HEK293 (cell line): ENCODE results near the gene SIL1.

Source experiments
- CTCF ChIA-PET: fragments of 350-600 bp; formaldehyde crosslinking; extraction: SDS; loops from one replicate; lab custom pipeline; 2021; ENCODE audit warnings: antibody characterized with exemption; lab: Yijun Ruan, JAX
- POLR2A ChIA-PET: fragments of 300-600 bp; formaldehyde crosslinking; extraction: SDS; loops from one replicate; lab custom pipeline; 2020; ENCODE audit warnings: antibody characterized with exemption, inconsistent platforms; lab: Yijun Ruan, JAX
- H3K27ac ChIP-seq: fragments of 200-500 bp; sonication (Bioruptor generic); 2 replicates; pipeline ENCODE4 v1.5.1; 2014; ENCODE audit warnings: low read depth, low read length, control low read depth, inconsistent platforms; ENCODE audit errors: extremely low read depth
- H3K36me3 ChIP-seq, 2 experiments: fragments of 200-500 bp in 1 of 2; sonication (Bioruptor generic) in 1 of 2; 1 replicate in 1 of 2; 2 replicates in 1 of 2; pipeline ENCODE4 v1.5.1; 2014 to 2017; ENCODE audit warnings: inconsistent platforms in 2 of 2, low read length in 2 of 2; ENCODE audit not compliant: control insufficient read depth in 2 of 2, insufficient read depth in 1 of 2
- H3K4me1 ChIP-seq: fragments of 200-500 bp; sonication (Bioruptor generic); 2 replicates; pipeline ENCODE4 v1.5.1; 2014; ENCODE audit warnings: mild to moderate bottlenecking, low read length, inconsistent platforms; ENCODE audit not compliant: control insufficient read depth, insufficient read depth
- H3K4me3 ChIP-seq: 2 replicates; pipeline ENCODE4 v1.5.1; 2011; ENCODE audit warnings: low read depth, mild to moderate bottlenecking, control low read depth, low read length, moderate library complexity
- H3K9me3 ChIP-seq: fragments of 200-500 bp; sonication (Bioruptor generic); 2 replicates; pipeline ENCODE4 v1.5.1; 2014; ENCODE audit warnings: low read depth, low read length, inconsistent platforms; ENCODE audit not compliant: control insufficient read depth, insufficient read depth
- KLF17 ChIP-seq: fragments of 450-650 bp; formaldehyde crosslinking; IDR thresholded peaks from 2 replicates; pipeline ENCODE4 v1.5.1; 2016; ENCODE audit warnings: missing biosample characterization, missing genetic modification characterization
- TSHZ1 ChIP-seq: fragments of 450-650 bp; formaldehyde crosslinking; IDR thresholded peaks from 2 replicates; pipeline ENCODE4 v1.5.1; 2016; ENCODE audit warnings: missing biosample characterization, missing genetic modification characterization, borderline replicate concordance
- ZNF10 ChIP-seq: fragments of 450-650 bp; formaldehyde crosslinking; IDR thresholded peaks from 2 replicates; pipeline ENCODE4 v1.5.1; 2017; ENCODE audit warnings: missing biosample characterization, missing genetic modification characterization
- ZNF114 ChIP-seq: fragments of 450-650 bp; formaldehyde crosslinking; IDR thresholded peaks from 2 replicates; pipeline ENCODE4 v1.5.0; 2017; ENCODE audit warnings: missing biosample characterization, missing genetic modification characterization
- ZNF138 ChIP-seq: fragments of 450-650 bp; formaldehyde crosslinking; IDR thresholded peaks from 2 replicates; pipeline ENCODE4 v1.5.1; 2016; ENCODE audit warnings: missing biosample characterization, missing genetic modification characterization, borderline replicate concordance
- ZNF211 ChIP-seq: fragments of 450-650 bp; formaldehyde crosslinking; IDR thresholded peaks from 2 replicates; pipeline ENCODE4 v1.5.1; 2016; ENCODE audit warnings: low read depth, missing biosample characterization, missing genetic modification characterization
- ZNF223 ChIP-seq: fragments of 450-650 bp; formaldehyde crosslinking; IDR thresholded peaks from 2 replicates; pipeline ENCODE4 v1.5.1; 2016; ENCODE audit warnings: missing biosample characterization, missing genetic modification characterization
- ZNF366 ChIP-seq: fragments of 450-650 bp; formaldehyde crosslinking; conservative IDR thresholded peaks from 2 replicates; pipeline ENCODE4 v1.5.1; 2016; ENCODE audit warnings: missing biosample characterization, missing genetic modification characterization
- ZNF473 ChIP-seq: fragments of 450-650 bp; formaldehyde crosslinking; IDR thresholded peaks from 2 replicates; pipeline ENCODE4 v1.5.1; 2017; ENCODE audit warnings: missing biosample characterization, missing genetic modification characterization
- ZNF560 ChIP-seq: fragments of 450-650 bp; formaldehyde crosslinking; IDR thresholded peaks from 2 replicates; pipeline ENCODE4 v1.5.1; 2017; ENCODE audit warnings: missing biosample characterization, missing genetic modification characterization, borderline replicate concordance
- ZNF571 ChIP-seq: fragments of 450-650 bp; formaldehyde crosslinking; IDR thresholded peaks from 2 replicates; pipeline ENCODE4 v1.5.0; 2017; ENCODE audit warnings: missing biosample characterization, missing genetic modification characterization
- ZNF600 ChIP-seq: fragments of 450-650 bp; formaldehyde crosslinking; IDR thresholded peaks from 2 replicates; pipeline ENCODE4 v1.5.1; 2016; ENCODE audit warnings: missing biosample characterization, missing genetic modification characterization
- ZNF626 ChIP-seq: fragments of 450-650 bp; sonication (Bioruptor Pico); formaldehyde crosslinking; IDR thresholded peaks from 2 replicates; pipeline ENCODE4 v1.5.1; 2018; ENCODE audit warnings: missing biosample characterization, missing genetic modification characterization, inconsistent platforms
- ZNF747 ChIP-seq: fragments of 450-650 bp; formaldehyde crosslinking; IDR thresholded peaks from 2 replicates; pipeline ENCODE4 v1.5.1; 2016; ENCODE audit warnings: missing biosample characterization, missing genetic modification characterization
- ZSCAN18 ChIP-seq: fragments of 450-650 bp; formaldehyde crosslinking; IDR thresholded peaks from 2 replicates; pipeline ENCODE4 v1.5.1; 2016; ENCODE audit warnings: missing biosample characterization, missing genetic modification characterization
- ZSCAN30 ChIP-seq: fragments of 450-650 bp; IDR thresholded peaks from 2 replicates; pipeline ENCODE4 v1.5.1; 2018; ENCODE audit warnings: missing biosample characterization, mild to moderate bottlenecking, missing genetic modification characterization, moderate library complexity
- ZSCAN5A ChIP-seq: fragments of 450-650 bp; formaldehyde crosslinking; IDR thresholded peaks from 2 replicates; pipeline ENCODE4 v1.5.1; 2016; ENCODE audit warnings: missing biosample characterization, missing genetic modification characterization
- TF ChIP-seq, protein P1 (sequence below): fragments of 450-650 bp; IDR thresholded peaks from 2 replicates; pipeline ENCODE4 v1.5.1; 2018; ENCODE audit warnings: missing biosample characterization, missing genetic modification characterization
- TF ChIP-seq, protein P2 (sequence below): fragments of 450-650 bp; formaldehyde crosslinking; IDR thresholded peaks from 2 replicates; pipeline ENCODE4 v1.5.1; 2016; ENCODE audit warnings: missing biosample characterization, missing genetic modification characterization

Gene SIL1

DNA sequence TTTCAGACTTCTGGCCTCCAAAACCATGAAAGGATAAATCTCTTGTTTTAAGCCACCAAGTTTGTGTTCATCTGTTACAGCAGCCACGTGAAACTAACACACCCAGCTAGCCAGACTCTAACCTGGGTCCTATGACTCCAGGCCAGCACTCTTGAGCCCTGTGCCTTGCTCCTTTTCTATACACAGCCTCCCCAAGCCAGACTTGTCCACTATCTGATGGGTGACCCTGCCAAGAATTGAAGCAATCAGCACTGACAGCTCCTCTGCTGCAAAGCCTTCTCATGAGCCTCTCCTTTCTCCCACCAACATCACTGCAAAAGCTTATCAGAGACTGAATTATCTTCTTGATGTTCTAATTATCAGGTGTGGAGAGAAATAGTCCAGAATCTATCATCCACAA, 41.4 kb downstream of the SIL1 start:
- CTCF ChIA-PET, result interaction anchor here (0.9 to 2.0 kb wide), 2 partner anchors 10 to 37 kb away, joined by 3 to 4 read pairs; no protein-coding TSS in a partner anchor
- H3K4me3 ChIP-seq, result no peak overlapping the region
- H3K9me3 ChIP-seq, result no peaks in the 10 kb centered on the region
- no peak overlapping the region for H3K27ac ChIP-seq
- POLR2A ChIA-PET, result interaction anchor here (1.3 kb wide), 1 partner anchor 41 kb away, joined by 3 read pairs; the partner anchor contains the start of gene SIL1
- TF ChIP-seq ZNF600 (tag by site-specific recombination) (no peak), ZNF473 (no peak), ZNF560 (tag by site-specific recombination) (no peak), ZNF223 (no peak), ZNF366 (tag by site-specific recombination) (no peak), TSHZ1 (tag by site-specific recombination) (no peak), ZSCAN5A (no peak), ZNF571 (tag by site-specific recombination) (no peak), ZSCAN30 (tag by site-specific recombination) (no peak), ZNF10 (tag by site-specific recombination) (no peak), KLF17 (tag by site-specific recombination) (no peak), ZNF138 (no peak), ZNF211 (tag by site-specific recombination) (no peak), ZNF114 (no peak), ZNF626 (no peak), ZNF747 (tag by site-specific recombination) (no peak), ZSCAN18 (tag by site-specific recombination) (no peak)
- TF ChIP-seq, protein P1, sequence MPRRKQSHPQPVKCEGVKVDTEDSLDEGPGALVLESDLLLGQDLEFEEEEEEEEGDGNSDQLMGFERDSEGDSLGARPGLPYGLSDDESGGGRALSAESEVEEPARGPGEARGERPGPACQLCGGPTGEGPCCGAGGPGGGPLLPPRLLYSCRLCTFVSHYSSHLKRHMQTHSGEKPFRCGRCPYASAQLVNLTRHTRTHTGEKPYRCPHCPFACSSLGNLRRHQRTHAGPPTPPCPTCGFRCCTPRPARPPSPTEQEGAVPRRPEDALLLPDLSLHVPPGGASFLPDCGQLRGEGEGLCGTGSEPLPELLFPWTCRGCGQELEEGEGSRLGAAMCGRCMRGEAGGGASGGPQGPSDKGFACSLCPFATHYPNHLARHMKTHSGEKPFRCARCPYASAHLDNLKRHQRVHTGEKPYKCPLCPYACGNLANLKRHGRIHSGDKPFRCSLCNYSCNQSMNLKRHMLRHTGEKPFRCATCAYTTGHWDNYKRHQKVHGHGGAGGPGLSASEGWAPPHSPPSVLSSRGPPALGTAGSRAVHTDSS, result no peak
- TF ChIP-seq, protein P2, sequence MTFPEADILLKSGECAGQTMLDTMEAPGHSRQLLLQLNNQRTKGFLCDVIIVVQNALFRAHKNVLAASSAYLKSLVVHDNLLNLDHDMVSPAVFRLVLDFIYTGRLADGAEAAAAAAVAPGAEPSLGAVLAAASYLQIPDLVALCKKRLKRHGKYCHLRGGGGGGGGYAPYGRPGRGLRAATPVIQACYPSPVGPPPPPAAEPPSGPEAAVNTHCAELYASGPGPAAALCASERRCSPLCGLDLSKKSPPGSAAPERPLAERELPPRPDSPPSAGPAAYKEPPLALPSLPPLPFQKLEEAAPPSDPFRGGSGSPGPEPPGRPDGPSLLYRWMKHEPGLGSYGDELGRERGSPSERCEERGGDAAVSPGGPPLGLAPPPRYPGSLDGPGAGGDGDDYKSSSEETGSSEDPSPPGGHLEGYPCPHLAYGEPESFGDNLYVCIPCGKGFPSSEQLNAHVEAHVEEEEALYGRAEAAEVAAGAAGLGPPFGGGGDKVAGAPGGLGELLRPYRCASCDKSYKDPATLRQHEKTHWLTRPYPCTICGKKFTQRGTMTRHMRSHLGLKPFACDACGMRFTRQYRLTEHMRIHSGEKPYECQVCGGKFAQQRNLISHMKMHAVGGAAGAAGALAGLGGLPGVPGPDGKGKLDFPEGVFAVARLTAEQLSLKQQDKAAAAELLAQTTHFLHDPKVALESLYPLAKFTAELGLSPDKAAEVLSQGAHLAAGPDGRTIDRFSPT, result no peak
- H3K36me3 ChIP-seq, result no peaks in the 10 kb centered on the region
- H3K4me1 ChIP-seq, result no peaks in the 10 kb centered on the region
